ENCODE data around the gene PGBD4.

Gene PGBD4

GRCh38 chr15:34107315-34107714 is 5.4 kb downstream of the PGBD4 start:
- TF ChIP-seq, protein P1, sequence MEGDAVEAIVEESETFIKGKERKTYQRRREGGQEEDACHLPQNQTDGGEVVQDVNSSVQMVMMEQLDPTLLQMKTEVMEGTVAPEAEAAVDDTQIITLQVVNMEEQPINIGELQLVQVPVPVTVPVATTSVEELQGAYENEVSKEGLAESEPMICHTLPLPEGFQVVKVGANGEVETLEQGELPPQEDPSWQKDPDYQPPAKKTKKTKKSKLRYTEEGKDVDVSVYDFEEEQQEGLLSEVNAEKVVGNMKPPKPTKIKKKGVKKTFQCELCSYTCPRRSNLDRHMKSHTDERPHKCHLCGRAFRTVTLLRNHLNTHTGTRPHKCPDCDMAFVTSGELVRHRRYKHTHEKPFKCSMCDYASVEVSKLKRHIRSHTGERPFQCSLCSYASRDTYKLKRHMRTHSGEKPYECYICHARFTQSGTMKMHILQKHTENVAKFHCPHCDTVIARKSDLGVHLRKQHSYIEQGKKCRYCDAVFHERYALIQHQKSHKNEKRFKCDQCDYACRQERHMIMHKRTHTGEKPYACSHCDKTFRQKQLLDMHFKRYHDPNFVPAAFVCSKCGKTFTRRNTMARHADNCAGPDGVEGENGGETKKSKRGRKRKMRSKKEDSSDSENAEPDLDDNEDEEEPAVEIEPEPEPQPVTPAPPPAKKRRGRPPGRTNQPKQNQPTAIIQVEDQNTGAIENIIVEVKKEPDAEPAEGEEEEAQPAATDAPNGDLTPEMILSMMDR (IDR thresholded peaks at IDR 0.05; ENCODE audit: control extremely low read depth, extremely low read depth, low read depth, missing control alignments), result no peak
- no peak for DNase-seq (ENCODE audit: extremely low spot score)
- ChIA-PET CTCF (interaction anchor here (1.0 to 4.9 kb wide), 4 partner anchors 45 to 114 kb away, joined by 3 to 64 read pairs (median 4); partner anchors contain the start of gene KATNBL1), POLR2A (no interaction called here)

DNA sequence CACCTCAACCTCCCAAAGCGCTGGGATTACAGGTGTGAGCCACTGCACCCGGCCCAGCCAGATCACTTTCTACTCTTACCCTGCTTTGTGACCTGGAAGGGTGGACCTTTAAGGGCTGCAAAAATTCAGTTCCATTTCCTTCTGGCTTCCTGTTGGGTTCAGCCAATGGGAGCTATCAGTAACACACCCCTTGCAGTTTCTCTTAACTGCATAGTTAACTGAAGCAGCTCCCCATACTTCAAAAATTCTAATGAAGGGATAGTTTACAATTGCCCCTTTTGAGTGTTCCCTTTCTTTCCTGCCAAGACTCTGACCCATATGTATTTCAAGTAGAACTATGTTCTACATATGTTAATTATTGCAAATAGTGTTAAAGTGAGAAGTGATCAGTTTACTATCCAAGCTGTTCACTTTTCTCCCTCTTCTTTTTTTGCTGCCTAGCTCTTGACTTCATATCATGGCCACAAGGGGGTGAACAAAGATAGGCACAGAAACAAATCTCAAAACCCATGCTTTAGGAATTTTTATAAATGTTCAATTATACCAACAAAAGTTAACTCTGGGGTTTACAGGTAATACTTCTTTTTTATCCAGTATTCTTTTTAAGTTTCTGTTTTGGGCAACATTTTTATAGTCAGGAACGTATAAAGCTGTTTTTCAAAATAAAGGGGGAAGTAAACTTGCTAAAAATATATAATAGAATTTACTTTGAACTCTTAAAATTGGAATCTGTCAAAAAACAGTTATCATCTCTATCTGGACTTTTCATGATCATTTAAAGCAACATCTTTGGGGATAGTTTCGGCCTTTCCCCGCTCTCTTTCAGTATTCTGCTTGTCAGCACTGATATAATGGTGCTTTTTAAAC is 8.1 kb downstream of the PGBD4 start:
- ChIA-PET POLR2A (interaction anchor here (0.9 kb wide), 1 partner anchor 100 kb away, joined by 5 read pairs; the partner anchor contains the start of gene KATNBL1), CTCF (interaction anchor here (0.7 to 4.9 kb wide), 33 partner anchors 9 to 478 kb away, joined by 3 to 64 read pairs (median 6); partner anchors contain the start of genes KATNBL1, LPCAT4, NOP10 and NUTM1)
- TF ChIP-seq, protein P1 (IDR thresholded peaks at IDR 0.05; ENCODE audit: control extremely low read depth, extremely low read depth, low read depth, missing control alignments), result peak; percentile 66
- peak; percentile 31 for DNase-seq (ENCODE audit: extremely low spot score)

DNA sequence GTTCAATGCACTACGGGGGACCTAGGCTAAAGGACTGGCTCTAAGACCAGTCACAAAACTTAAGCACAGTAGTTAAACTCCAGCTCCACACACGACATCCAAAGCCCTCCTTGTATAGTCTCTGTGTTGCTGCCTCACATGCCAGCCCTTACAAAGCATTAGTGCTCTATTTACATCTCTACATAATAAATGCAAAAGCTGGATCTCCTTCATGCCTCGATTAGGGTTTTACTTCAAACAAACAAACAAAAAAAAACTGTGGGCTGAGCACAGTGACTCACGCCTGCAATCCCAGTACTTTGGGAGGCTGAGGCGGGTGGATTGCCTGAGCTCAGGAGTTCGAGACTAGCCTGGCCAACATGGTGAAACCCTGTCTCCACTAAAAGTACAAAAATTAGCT is 9.6 kb downstream of the PGBD4 start:
- CTCF ChIA-PET, result interaction anchor here (0.8 to 4.9 kb wide), 8 partner anchors 9 to 256 kb away, joined by 3 to 64 read pairs (median 9); partner anchors contain the start of gene KATNBL1
- POLR2A ChIA-PET, result no interaction called here
- no peak for DNase-seq (ENCODE audit: extremely low spot score)
- TF ChIP-seq, protein P1 (IDR thresholded peaks at IDR 0.05; ENCODE audit: control extremely low read depth, extremely low read depth, low read depth, missing control alignments), result no peak

DNA sequence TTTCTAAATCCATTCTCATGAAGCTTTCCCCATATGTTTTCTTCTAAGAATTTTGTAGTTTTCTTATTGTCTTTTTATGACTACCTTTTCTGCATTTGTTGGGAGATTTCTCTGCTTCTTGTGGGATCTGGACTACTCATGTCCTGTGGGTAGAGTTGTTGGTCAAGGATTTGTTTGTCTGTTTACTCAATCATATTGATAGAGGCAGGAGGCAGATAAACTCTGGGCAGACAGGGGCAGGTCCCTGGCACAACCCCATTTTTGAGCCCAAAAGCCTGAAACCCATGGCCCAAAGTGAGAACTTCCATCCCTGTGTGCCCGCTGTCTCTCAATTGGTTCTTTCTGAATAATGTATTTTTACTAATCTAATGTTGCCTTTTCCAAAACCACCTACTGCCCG is 12.3 kb downstream of the PGBD4 start:
- POLR2A ChIA-PET, result no interaction called here
- TF ChIP-seq, protein P1 (IDR thresholded peaks at IDR 0.05; ENCODE audit: control extremely low read depth, extremely low read depth, low read depth, missing control alignments), result no peak
- no peak for DNase-seq (ENCODE audit: extremely low spot score)
- CTCF ChIA-PET, result interaction anchor here (1.0 to 2.0 kb wide), 2 partner anchors 10 to 119 kb away, joined by 3 to 5 read pairs; no protein-coding TSS in a partner anchor

DNA sequence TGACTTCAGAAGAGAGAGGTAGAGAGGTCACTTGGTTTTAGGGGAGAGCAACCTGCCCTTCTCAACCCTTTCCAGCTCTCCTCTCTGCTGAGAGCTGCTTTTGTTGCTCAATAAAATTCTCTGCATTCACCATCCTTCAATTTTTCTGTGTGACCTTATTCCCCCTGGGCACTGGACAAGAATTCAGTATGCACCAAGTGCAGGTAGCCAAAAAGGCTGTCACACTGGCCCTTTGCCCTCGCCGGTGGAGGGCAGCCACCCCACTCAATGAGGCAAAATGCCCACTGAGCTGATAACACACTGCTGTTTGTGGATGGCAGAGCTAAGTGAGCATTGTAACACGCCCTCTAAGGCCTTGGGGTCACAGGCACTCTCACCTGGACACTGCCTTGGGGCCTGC is 12.9 kb downstream of the PGBD4 start:
- TF ChIP-seq, protein P1 (IDR thresholded peaks at IDR 0.05; ENCODE audit: control extremely low read depth, extremely low read depth, low read depth, missing control alignments), result no peak
- POLR2A ChIA-PET, result no interaction called here
- no peak for DNase-seq (ENCODE audit: extremely low spot score)
- CTCF ChIA-PET, result interaction anchor here (1.0 to 2.0 kb wide), 2 partner anchors 9 to 118 kb away, joined by 3 to 5 read pairs; no protein-coding TSS in a partner anchor

- POLR2A ChIA-PET, result no interaction called here
- no peak for DNase-seq (ENCODE audit: extremely low spot score)
- CTCF ChIA-PET, result interaction anchor here (0.8 to 0.9 kb wide), 2 partner anchors 12 to 251 kb away, joined by 3 to 5 read pairs; partner anchors contain the start of gene LPCAT4
- TF ChIP-seq, protein P1 (IDR thresholded peaks at IDR 0.05; ENCODE audit: control extremely low read depth, extremely low read depth, low read depth, missing control alignments), result no peak
These were observed 14.7 kb downstream of the PGBD4 start for GRCh38 chr15:34116620-34117019.

Data from GM10248 (cell line).